GM10248 (cell line): ENCODE data around the gene IL4R.

ENCODE experiments used
- CTCF ChIA-PET: fragments of 300-600 bp; sonication (Branson Sonifier 250); formaldehyde crosslinking; extraction: SDS; loops from one replicate; lab custom pipeline; 2021; ENCODE audit warnings: antibody characterized with exemption; lab: Yijun Ruan, JAX
- POLR2A ChIA-PET: fragments of 350-650 bp; sonication (Branson Sonifier 250); formaldehyde crosslinking; extraction: SDS; loops from one replicate; lab custom pipeline; 2020; ENCODE audit warnings: antibody characterized with exemption; lab: Yijun Ruan, JAX
- DNase-seq: peaks from one replicate; pipeline ENCODE4 v3.0.0; 2012; ENCODE audit errors: extremely low spot score
- CTCF ChIP-seq: IDR thresholded peaks from 2 replicates; pipeline ENCODE4 v1.5.1; 2012; ENCODE audit warnings: mild to moderate bottlenecking, low read depth; ENCODE audit errors: extremely low read depth, missing control alignments, control extremely low read depth

Gene IL4R

GRCh38 chr16:27366687-27367460, 53.1 kb downstream of the IL4R start:
- peak; percentile 62 for DNase-seq
- no peak for TF ChIP-seq CTCF
- ChIA-PET CTCF (interaction anchor here (0.8 to 10.7 kb wide), 44 partner anchors 10 to 214 kb away, joined by 3 to 87 read pairs (median 5); partner anchors contain the start of genes IL21R and KDM8), POLR2A (interaction anchor here (1.3 to 1.4 kb wide), 2 partner anchors 37 to 135 kb away, joined by 4 to 5 read pairs; no protein-coding TSS in a partner anchor)

GRCh38 chr16:27367461-27368357, 53.9 kb downstream of the IL4R start:
- peak; percentile 69 for TF ChIP-seq CTCF
- DNase-seq = peak; percentile 86
- POLR2A ChIA-PET = interaction anchor here (0.6 to 1.4 kb wide), 7 partner anchors 21 to 164 kb away, joined by 3 to 5 read pairs (median 3); partner anchors contain the start of genes IL21R and KDM8
- CTCF ChIA-PET = interaction anchor here (0.7 to 10.7 kb wide), 51 partner anchors 8 to 392 kb away, joined by 3 to 87 read pairs (median 5); partner anchors contain the start of genes IL21R and KDM8

- TF ChIP-seq CTCF = no peak
- ChIA-PET POLR2A (interaction anchor here (0.6 to 1.4 kb wide), 7 partner anchors 22 to 165 kb away, joined by 3 to 5 read pairs (median 3); partner anchors contain the start of genes IL21R and KDM8), CTCF (interaction anchor here (0.7 to 10.7 kb wide), 40 partner anchors 9 to 392 kb away, joined by 3 to 87 read pairs (median 6); partner anchors contain the start of genes IL21R and KDM8)
- no peak for DNase-seq
These were observed 54.6 kb downstream of the IL4R start for GRCh38 chr16:27368358-27368722.

- POLR2A ChIA-PET = no interaction called here
- CTCF ChIA-PET = interaction anchor here (1.2 to 10.7 kb wide), 3 partner anchors 18 to 134 kb away, joined by 5 to 87 read pairs (median 47); partner anchors contain the start of gene IL21R
- no peak for DNase-seq
- no peak for TF ChIP-seq CTCF
These were observed 56.0 kb downstream of the IL4R start for GRCh38 chr16:27369806-27370205.

GRCh38 chr16:27370318-27370717, 56.5 kb downstream of the IL4R start:
- no peak for TF ChIP-seq CTCF
- POLR2A ChIA-PET = no interaction called here
- DNase-seq = no peak
- CTCF ChIA-PET = interaction anchor here (1.2 to 10.7 kb wide), 3 partner anchors 18 to 135 kb away, joined by 5 to 87 read pairs (median 47); partner anchors contain the start of gene IL21R

- DNase-seq = no peak
- POLR2A ChIA-PET = no interaction called here
- no peak for TF ChIP-seq CTCF
- CTCF ChIA-PET = interaction anchor here (0.7 to 10.7 kb wide), 6 partner anchors 11 to 194 kb away, joined by 3 to 87 read pairs (median 26); partner anchors contain the start of gene IL21R
These were observed 59.5 kb downstream of the IL4R start for GRCh38 chr16:27373312-27373711.
